HepG2 (cell line): ENCODE measurements around the gene PKN2. TPM values are rescaled to one million over a fixed set of nuclear protein-coding genes. Genes with fewer than 3 reads are reported as not detected.

ENCODE experiments used
- ADNP ChIP-seq: sonication (generic); formaldehyde crosslinking; IDR thresholded peaks from 2 replicates; pipeline ENCODE4 v1.4.0; 2020; ENCODE audit warnings: missing genetic modification reagents
- BATF2 ChIP-seq: sonication (generic); formaldehyde crosslinking; IDR thresholded peaks from 2 replicates; pipeline ENCODE4 v1.8.0; 2022; ENCODE audit warnings: mild to moderate bottlenecking, missing genetic modification reagents, moderate library complexity
- FOXP1 ChIP-seq, 2 experiments: fragments of 450-650 bp in 1 of 2; IDR thresholded peaks; 2 replicates each; pipeline ENCODE4 v1.6.1; 2017 to 2018; ENCODE audit warnings: antibody characterized with exemption in 1 of 2
- HNF4A ChIP-seq: sonication (generic); formaldehyde crosslinking; IDR thresholded peaks from 2 replicates; pipeline ENCODE4 v1.4.0; 2020; ENCODE audit warnings: missing genetic modification reagents
- LCORL ChIP-seq, 2 experiments: fragments of 450-650 bp in 1 of 2; sonication (generic) in 1 of 2; formaldehyde crosslinking in 1 of 2; IDR thresholded peaks; 2 replicates each; pipeline versions ENCODE4 v1.5.0 to v1.6.1; 2017 to 2020; ENCODE audit warnings: antibody characterized with exemption in 1 of 2, missing genetic modification reagents in 1 of 2
- MAF1 ChIP-seq: sonication (generic); formaldehyde crosslinking; IDR thresholded peaks from 2 replicates; pipeline ENCODE4 v1.5.0; 2020; ENCODE audit warnings: missing genetic modification reagents, borderline replicate concordance
- NFATC3 ChIP-seq: sonication (generic); formaldehyde crosslinking; IDR thresholded peaks from 2 replicates; pipeline ENCODE4 v1.5.1; 2020; ENCODE audit warnings: mild to moderate bottlenecking, missing genetic modification reagents
- NR0B2 ChIP-seq: sonication (generic); formaldehyde crosslinking; IDR thresholded peaks from 2 replicates; pipeline ENCODE4 v1.4.0; 2020; ENCODE audit warnings: mild to moderate bottlenecking, missing genetic modification reagents
- POLR2A ChIP-seq, 2 experiments: IDR thresholded peaks; 2 replicates each; pipeline ENCODE4 v1.6.1; 2011; ENCODE audit warnings: low read depth in 2 of 2, low read length in 2 of 2, mild to moderate bottlenecking in 1 of 2, moderate library complexity in 1 of 2; ENCODE audit not compliant: insufficient read depth in 1 of 2
- RARG ChIP-seq: sonication (generic); formaldehyde crosslinking; IDR thresholded peaks from 2 replicates; pipeline ENCODE4 v1.4.0; 2020; ENCODE audit warnings: low read depth, mild to moderate bottlenecking, missing genetic modification reagents
- SIN3A ChIP-seq: IDR thresholded peaks from 2 replicates; pipeline ENCODE4 v1.6.1; 2011; ENCODE audit warnings: low read depth, mild to moderate bottlenecking, control low read depth, low read length, borderline replicate concordance
- ZBTB3 ChIP-seq: sonication (generic); formaldehyde crosslinking; IDR thresholded peaks from 2 replicates; pipeline ENCODE4 v1.4.0; 2020; ENCODE audit warnings: low read depth, mild to moderate bottlenecking, moderate library complexity, missing genetic modification reagents, borderline replicate concordance
- ZC3H13 ChIP-seq: sonication (generic); formaldehyde crosslinking; IDR thresholded peaks from 2 replicates; pipeline ENCODE4 v1.8.1; 2023; ENCODE audit warnings: mild to moderate bottlenecking, missing genetic modification reagents, moderate library complexity
- ZGPAT ChIP-seq: IDR thresholded peaks from 2 replicates; pipeline ENCODE4 v1.6.1; 2016; ENCODE audit warnings: mild to moderate bottlenecking
- ZMAT3 ChIP-seq: sonication (generic); formaldehyde crosslinking; conservative IDR thresholded peaks from 2 replicates; pipeline ENCODE4 v1.7.0; 2021; ENCODE audit warnings: missing genetic modification reagents
- ZNF230 ChIP-seq: sonication (generic); formaldehyde crosslinking; IDR thresholded peaks from 2 replicates; pipeline ENCODE4 v1.4.0; 2020; ENCODE audit warnings: mild to moderate bottlenecking, missing genetic modification reagents
- ZNF550 ChIP-seq: sonication (generic); formaldehyde crosslinking; IDR thresholded peaks from 2 replicates; pipeline ENCODE4 v1.4.0; 2020; ENCODE audit warnings: mild to moderate bottlenecking, missing genetic modification reagents, borderline replicate concordance
- ZNF556 ChIP-seq: sonication (generic); formaldehyde crosslinking; IDR thresholded peaks from 2 replicates; pipeline ENCODE4 v1.4.0; 2020; ENCODE audit warnings: mild to moderate bottlenecking, missing genetic modification reagents, borderline replicate concordance
- ZNF713 ChIP-seq: sonication (generic); formaldehyde crosslinking; IDR thresholded peaks from 2 replicates; pipeline ENCODE4 v1.4.0; 2020; ENCODE audit warnings: mild to moderate bottlenecking, missing genetic modification reagents
- ZNF720 ChIP-seq: sonication (generic); formaldehyde crosslinking; IDR thresholded peaks from 2 replicates; pipeline ENCODE4 v1.4.0; 2020; ENCODE audit warnings: missing genetic modification reagents
- polyA plus RNA-seq, 8 experiments: library from polyadenylated mRNA; depleted of rRNA in 3 of 8; stranded (reverse) in 7 of 8; unstranded in 1 of 8; fragments of >200 nt; fragmentation: Illumina TruSeq in 4 of 8; extraction: Trizol in 4 of 8; gene quantifications; 2 replicates each; pipeline versions ENCODE4 v1.2.1 to v1.2.3, GENCODE V29; 2011 to 2016; ENCODE audit warnings: low read depth in 4 of 8, missing spikeins in 1 of 8, mixed read lengths in 1 of 8; ENCODE audit not compliant: insufficient read depth in 1 of 8
- total RNA-seq, 5 experiments: library from RNA; depleted of rRNA; stranded (reverse); fragments of >200 nt; fragmentation: Illumina TruSeq; extraction: Trizol; gene quantifications; 2 replicates each; pipeline ENCODE4 v1.2.3, GENCODE V29; 2016; ENCODE audit warnings: low read depth in 1 of 5
- TF ChIP-seq, protein P1 (sequence below): sonication (generic); formaldehyde crosslinking; IDR thresholded peaks from 2 replicates; pipeline ENCODE4 v1.4.0; 2020; ENCODE audit warnings: missing genetic modification reagents, mild to moderate bottlenecking, borderline replicate concordance
- TF ChIP-seq, protein P2 (sequence below): sonication (generic); formaldehyde crosslinking; IDR thresholded peaks from 2 replicates; pipeline ENCODE4 v1.8.0; 2022; ENCODE audit warnings: missing genetic modification reagents, low read depth, mild to moderate bottlenecking, borderline replicate concordance

Gene PKN2
- total and polyA plus RNA-seq, 2 of the 13 experiments (the other 11 are each of a cell fraction or from before 2014, with no cell fraction given): 17.0 to 29.4 TPM

DNA sequence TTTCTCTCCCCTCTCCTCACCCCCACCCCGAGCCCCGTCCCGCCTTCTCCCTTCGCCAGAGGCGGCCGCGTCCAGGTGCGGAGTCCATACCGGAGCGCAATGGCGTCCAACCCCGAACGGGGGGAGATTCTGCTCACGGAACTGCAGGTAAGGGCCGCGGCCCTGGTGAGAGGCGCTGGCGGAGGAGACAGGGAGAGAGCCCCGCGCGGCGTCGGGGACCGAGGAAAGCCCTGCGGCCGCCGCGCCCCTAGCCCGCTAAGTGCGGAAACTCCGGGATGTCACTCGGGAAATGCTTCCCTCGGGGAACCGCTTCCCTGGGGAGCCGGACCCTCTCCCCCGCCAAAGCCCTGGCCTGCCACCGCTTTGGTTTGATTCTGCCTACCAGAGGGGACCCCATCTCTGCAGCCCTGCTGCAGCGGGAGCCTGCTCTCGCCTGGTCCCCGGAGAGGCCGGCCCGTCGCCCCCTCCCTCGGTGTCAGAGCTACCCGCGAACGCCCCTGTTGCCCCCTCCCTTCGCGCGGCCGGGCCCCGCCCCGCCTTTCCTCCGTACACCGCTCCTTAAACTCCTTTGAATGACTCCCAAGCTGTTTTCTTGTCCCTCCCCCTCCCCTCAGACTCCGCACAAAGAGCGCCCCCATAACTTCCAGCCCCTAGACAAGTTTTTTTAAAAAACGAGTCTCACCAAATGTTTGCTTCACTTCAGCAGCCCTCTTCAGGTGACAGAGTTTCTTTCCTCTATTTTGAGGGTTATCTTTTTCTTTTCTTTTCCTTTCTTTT, 597 bp downstream of the PKN2 start (continued):
- TF ChIP-seq ZBTB3 (CRISPR knock-in tag) (peak; percentile 44; the same call in 1 of the 2 replicates), NR0B2 (CRISPR knock-in tag) (no peak), BATF2 (CRISPR knock-in tag) (no peak), RARG (no peak; the same call in 1 of the 2 replicates), HNF4A (no peak), ZGPAT (CRISPR knock-in tag) (no peak; the same call in 1 of the 2 replicates), ZNF556 (CRISPR knock-in tag) (no peak), SIN3A (peak; percentile 15; the same call in 1 of the 2 replicates), NFATC3 (CRISPR knock-in tag) (no peak), ZNF713 (no peak), ZNF550 (CRISPR knock-in tag) (no peak), MAF1 (CRISPR knock-in tag) (no peak), ADNP (no peak), ZMAT3 (0 out of 2 replicates have a peak, but pooled peaks have one; percentile 56), FOXP1 (IDR thresholded peaks at IDR 0.05) (no peak), FOXP1 (CRISPR knock-in tag; IDR thresholded peaks at IDR 0.05) (no peak), POLR2A (IDR thresholded peaks at IDR 0.05; ENCODE audit: insufficient read depth in 1 of 2, low read depth in 2 of 2, low read length in 2 of 2) (peak in 1 of 2 experiments; percentile 59; a peak in 2 of 4 replicates), ZNF230 (no peak), LCORL (IDR thresholded peaks at IDR 0.05) (no peak), LCORL (CRISPR knock-in tag; IDR thresholded peaks at IDR 0.05) (no peak; the same call in 1 of the 2 replicates), ZNF720 (CRISPR knock-in tag) (no peak), ZC3H13 (peak; percentile 16; the same call in 1 of the 2 replicates)
- TF ChIP-seq, protein P1, sequence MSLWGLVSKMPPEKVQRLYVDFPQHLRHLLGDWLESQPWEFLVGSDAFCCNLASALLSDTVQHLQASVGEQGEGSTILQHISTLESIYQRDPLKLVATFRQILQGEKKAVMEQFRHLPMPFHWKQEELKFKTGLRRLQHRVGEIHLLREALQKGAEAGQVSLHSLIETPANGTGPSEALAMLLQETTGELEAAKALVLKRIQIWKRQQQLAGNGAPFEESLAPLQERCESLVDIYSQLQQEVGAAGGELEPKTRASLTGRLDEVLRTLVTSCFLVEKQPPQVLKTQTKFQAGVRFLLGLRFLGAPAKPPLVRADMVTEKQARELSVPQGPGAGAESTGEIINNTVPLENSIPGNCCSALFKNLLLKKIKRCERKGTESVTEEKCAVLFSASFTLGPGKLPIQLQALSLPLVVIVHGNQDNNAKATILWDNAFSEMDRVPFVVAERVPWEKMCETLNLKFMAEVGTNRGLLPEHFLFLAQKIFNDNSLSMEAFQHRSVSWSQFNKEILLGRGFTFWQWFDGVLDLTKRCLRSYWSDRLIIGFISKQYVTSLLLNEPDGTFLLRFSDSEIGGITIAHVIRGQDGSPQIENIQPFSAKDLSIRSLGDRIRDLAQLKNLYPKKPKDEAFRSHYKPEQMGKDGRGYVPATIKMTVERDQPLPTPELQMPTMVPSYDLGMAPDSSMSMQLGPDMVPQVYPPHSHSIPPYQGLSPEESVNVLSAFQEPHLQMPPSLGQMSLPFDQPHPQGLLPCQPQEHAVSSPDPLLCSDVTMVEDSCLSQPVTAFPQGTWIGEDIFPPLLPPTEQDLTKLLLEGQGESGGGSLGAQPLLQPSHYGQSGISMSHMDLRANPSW: no peak
- TF ChIP-seq, protein P2, sequence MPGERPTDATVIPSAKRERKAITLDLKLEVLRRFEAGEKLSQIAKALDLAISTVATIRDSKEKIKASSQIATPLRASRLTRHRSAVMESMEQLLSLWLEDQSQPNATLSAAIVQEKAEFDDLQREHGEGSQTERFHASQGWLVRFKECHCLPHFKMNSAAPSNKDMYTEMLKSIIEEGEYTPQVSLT (CRISPR knock-in tag): no peak
